D721Med (cell line): ENCODE measurements around the gene BTG2.

Experiments used
- DNase-seq: peaks from one replicate; pipeline ENCODE4 v3.0.0; 2011; ENCODE audit warnings: low spot score; ENCODE audit not compliant: insufficient read length
- FAIRE-seq: peaks from 2 replicates; lab custom pipeline; 2011; peaks lifted over from hg19 to GRCh38; lab: Jason Lieb, UNC
- TF ChIP-seq, protein P1 (sequence below): IDR thresholded peaks from 2 replicates; pipeline ENCODE4 v1.5.1; 2012; ENCODE audit warnings: mild to moderate bottlenecking, control low read depth; ENCODE audit not compliant: insufficient read depth; ENCODE audit errors: missing control alignments

Gene BTG2

DNA sequence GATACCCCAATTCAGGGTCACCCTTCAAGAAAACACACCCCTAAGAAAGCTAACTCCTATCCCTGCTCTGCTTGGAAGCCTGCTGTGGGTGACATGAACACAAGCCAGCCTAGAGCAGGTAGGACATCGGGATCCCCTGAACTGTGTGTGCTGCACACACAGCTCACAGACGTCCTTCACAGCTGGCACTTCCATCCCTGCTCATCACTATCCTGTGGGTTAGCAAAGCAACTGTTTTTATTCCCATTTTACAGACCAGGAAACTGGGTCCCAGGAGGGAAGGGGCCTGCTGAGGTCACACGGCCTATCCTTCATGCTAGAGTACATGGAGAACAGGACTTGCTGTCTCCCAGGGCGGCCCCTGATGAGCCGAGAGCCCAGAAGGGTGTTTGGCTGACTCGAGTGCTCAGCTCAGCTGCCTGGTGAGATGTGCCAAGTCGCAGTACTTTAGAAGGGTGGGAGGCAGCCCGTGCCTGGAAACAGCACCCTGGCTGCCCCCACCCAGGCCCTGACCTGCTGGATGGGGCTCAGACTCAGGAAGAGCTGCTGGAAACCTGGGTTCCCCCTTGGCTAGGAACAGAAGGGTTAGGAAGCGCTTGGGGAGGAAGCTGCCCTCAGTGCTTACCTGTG is 28.3 kb upstream of the BTG2 start:
- TF ChIP-seq, protein P1, sequence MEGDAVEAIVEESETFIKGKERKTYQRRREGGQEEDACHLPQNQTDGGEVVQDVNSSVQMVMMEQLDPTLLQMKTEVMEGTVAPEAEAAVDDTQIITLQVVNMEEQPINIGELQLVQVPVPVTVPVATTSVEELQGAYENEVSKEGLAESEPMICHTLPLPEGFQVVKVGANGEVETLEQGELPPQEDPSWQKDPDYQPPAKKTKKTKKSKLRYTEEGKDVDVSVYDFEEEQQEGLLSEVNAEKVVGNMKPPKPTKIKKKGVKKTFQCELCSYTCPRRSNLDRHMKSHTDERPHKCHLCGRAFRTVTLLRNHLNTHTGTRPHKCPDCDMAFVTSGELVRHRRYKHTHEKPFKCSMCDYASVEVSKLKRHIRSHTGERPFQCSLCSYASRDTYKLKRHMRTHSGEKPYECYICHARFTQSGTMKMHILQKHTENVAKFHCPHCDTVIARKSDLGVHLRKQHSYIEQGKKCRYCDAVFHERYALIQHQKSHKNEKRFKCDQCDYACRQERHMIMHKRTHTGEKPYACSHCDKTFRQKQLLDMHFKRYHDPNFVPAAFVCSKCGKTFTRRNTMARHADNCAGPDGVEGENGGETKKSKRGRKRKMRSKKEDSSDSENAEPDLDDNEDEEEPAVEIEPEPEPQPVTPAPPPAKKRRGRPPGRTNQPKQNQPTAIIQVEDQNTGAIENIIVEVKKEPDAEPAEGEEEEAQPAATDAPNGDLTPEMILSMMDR, result no peak
- FAIRE-seq (no peak), DNase-seq (no peak)

GRCh38 chr1:203278082-203278884 is 27.0 kb upstream of the BTG2 start:
- FAIRE-seq (no peak), DNase-seq (no peak)

GRCh38 chr1:203278885-203279406 is 26.4 kb upstream of the BTG2 start:
- no peak for FAIRE-seq
- no peak for DNase-seq
- TF ChIP-seq, protein P1, result no peak

More at GRCh38 chr1:203278082-203278884, 27.0 kb upstream of the BTG2 start:
- TF ChIP-seq, protein P1, result no peak

- TF ChIP-seq, protein P1, result no peak
- FAIRE-seq (no peak), DNase-seq (no peak)
Measured at GRCh38 chr1:203280061-203280460, 25.3 kb upstream of the BTG2 start.

- no peak for DNase-seq
- FAIRE-seq, result no peak
- TF ChIP-seq, protein P1, result no peak
Measured at GRCh38 chr1:203281033-203281432, 24.3 kb upstream of the BTG2 start.

DNA sequence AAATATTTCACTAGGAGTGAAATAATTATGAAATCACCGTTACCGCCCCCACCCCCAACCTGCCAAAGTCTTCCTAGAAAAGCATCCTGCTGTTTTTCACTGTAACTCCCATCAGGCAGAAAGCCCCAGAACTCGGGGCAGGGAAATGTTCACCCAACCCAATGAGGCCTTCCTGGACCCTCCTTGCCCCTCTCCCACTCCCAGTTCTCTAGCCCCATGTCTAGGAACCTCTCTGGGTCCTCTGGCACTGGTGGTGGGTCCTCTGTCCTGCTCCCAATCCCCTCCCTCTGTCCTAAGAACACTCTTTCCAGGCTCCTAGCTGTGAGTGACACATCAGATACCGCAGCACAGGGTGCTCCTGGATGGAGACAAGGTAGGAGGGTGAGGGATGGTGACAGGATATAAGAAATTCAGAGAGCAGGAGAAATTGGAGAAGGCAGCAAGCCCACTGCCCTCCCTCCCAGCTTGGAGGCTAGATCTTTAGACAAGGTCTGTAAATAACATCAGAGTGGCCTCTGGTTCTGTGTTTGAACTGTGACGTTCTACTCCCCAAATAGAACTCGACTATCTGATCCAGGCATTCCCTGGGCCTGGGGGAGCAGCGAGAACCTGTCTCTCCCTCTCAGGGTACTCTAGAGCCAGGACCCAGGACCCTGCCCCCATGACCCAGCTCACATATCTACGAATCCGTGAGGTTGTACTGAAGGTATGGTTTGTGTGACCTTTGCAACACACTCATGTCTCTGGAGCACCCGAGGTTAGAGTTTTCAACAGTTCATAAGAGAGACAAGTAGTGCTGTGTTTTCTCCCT is 23.3 kb upstream of the BTG2 start:
- TF ChIP-seq, protein P1, result no peak
- DNase-seq (no peak), FAIRE-seq (no peak)
